Spleen (tissue), 7 donors: ENCODE data around the gene ANKRD52.

Experiments used
- POLR2A ChIP-seq, 3 donors: fragments of 450-650 bp; IDR thresholded peaks; one replicate each; pipeline ENCODE4 v1.5.1; 2017; ENCODE audit warnings: antibody characterized with exemption in 3 of 3, mild to moderate bottlenecking in 1 of 3
- POLR2AphosphoS5 ChIP-seq, 3 donors: sonication (generic); formaldehyde crosslinking; IDR thresholded peaks; one replicate each; pipeline ENCODE4 v1.5.1; 2017; ENCODE audit warnings: antibody characterized with exemption in 3 of 3
- TF ChIP-seq, protein P1 (sequence below), 11 experiments: fragments of 200-600 bp in 7 of 11; fragments of 450-650 bp in 4 of 11; sonication (generic) in 4 of 11; IDR thresholded peaks in 8 of 11; conservative IDR thresholded peaks in 3 of 11; 1 replicate in 7 of 11; 2 replicates in 4 of 11; pipeline versions ENCODE4 v1.4.0 to v1.8.0; 2016 to 2021; ENCODE audit warnings: antibody characterized with exemption in 11 of 11, inconsistent platforms in 4 of 11, mild to moderate bottlenecking in 1 of 11
- donor health status: DM: no; HTN: no; CAD: no; lungs with moderate emphysema.
- donor health status: DM: no; HTN: no; CAD: no.
- donor health status: DM: no; HTN: no; CAD: no.

DNA sequence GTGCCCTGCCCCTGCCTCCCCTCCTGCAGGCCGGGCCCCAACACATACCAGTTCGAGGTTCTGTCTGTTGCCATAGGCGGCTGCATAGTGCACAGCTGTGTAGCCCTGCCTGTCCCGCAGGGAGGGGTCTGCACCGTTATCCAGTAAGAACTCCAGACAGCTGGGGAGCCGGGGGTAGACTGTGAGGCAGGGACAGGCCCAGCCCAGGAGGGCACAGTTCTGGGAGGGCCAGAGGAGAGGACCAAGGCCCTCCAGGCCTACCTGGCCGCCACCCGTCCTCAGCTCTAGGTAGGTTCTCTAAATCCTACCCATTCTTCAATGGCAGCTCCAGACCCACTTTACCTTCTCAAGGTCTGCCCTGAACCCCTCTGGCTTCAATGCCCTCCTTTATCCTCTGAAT lies 9.5 kb downstream of the ANKRD52 start:
- TF ChIP-seq, protein P1, sequence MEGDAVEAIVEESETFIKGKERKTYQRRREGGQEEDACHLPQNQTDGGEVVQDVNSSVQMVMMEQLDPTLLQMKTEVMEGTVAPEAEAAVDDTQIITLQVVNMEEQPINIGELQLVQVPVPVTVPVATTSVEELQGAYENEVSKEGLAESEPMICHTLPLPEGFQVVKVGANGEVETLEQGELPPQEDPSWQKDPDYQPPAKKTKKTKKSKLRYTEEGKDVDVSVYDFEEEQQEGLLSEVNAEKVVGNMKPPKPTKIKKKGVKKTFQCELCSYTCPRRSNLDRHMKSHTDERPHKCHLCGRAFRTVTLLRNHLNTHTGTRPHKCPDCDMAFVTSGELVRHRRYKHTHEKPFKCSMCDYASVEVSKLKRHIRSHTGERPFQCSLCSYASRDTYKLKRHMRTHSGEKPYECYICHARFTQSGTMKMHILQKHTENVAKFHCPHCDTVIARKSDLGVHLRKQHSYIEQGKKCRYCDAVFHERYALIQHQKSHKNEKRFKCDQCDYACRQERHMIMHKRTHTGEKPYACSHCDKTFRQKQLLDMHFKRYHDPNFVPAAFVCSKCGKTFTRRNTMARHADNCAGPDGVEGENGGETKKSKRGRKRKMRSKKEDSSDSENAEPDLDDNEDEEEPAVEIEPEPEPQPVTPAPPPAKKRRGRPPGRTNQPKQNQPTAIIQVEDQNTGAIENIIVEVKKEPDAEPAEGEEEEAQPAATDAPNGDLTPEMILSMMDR (IDR thresholded peaks at IDR 0.05 in 8 of 11, conservative IDR thresholded peaks at IDR 0.05 in 3 of 11) = no peak
- TF ChIP-seq POLR2A (IDR thresholded peaks at IDR 0.05) (no peak), POLR2AphosphoS5 (IDR thresholded peaks at IDR 0.05) (peak in 1 of 3 donors; percentile 16)
